ENCODE results near the gene TOX2. TPM values are rescaled to one million over a fixed set of nuclear protein-coding genes. Genes with fewer than 3 reads are reported as not detected.

Gene TOX2
- total RNA-seq, 1 donor from 2014 or later = 2.8 TPM

- no peak overlapping the region for H3K27ac Mint-ChIP-seq
- H3K36me3 Mint-ChIP-seq (ENCODE audit: insufficient read depth) = no peaks in the 10 kb centered on the region
- no peaks in the 10 kb centered on the region for H3K27me3 Mint-ChIP-seq
- H3K4me1 Mint-ChIP-seq (ENCODE audit: low read depth) = peaks cover 3% of the 10 kb centered on the region
- H3K4me3 Mint-ChIP-seq (ENCODE audit: low read depth) = no peak overlapping the region
- no peaks in the 10 kb centered on the region for H3K9me3 Mint-ChIP-seq (ENCODE audit: low read depth)
- DNase-seq (ENCODE audit: low spot score, unreplicated experiment) = no peak
- TF ChIP-seq CTCF (IDR thresholded peaks at IDR 0.05; ENCODE audit: unreplicated experiment) = no peak
Measured at GRCh38 chr20:44019638-44020335, 105.1 kb downstream of the TOX2 start.

GRCh38 chr20:44020406-44021148 is 105.9 kb downstream of the TOX2 start:
- no peaks in the 10 kb centered on the region for H3K36me3 Mint-ChIP-seq (ENCODE audit: insufficient read depth)
- no peak overlapping the region for H3K27ac Mint-ChIP-seq
- no peak for TF ChIP-seq CTCF (IDR thresholded peaks at IDR 0.05; ENCODE audit: unreplicated experiment)
- no peaks in the 10 kb centered on the region for H3K9me3 Mint-ChIP-seq (ENCODE audit: low read depth)
- no peak overlapping the region for H3K4me3 Mint-ChIP-seq (ENCODE audit: low read depth)
- DNase-seq (ENCODE audit: low spot score, unreplicated experiment) = no peak
- no peaks in the 10 kb centered on the region for H3K27me3 Mint-ChIP-seq
- no peaks in the 10 kb centered on the region for H3K4me1 Mint-ChIP-seq (ENCODE audit: low read depth)

GRCh38 chr20:44021186-44021585 is 106.5 kb downstream of the TOX2 start:
- no peak overlapping the region for H3K4me3 Mint-ChIP-seq (ENCODE audit: low read depth)
- no peaks in the 10 kb centered on the region for H3K4me1 Mint-ChIP-seq (ENCODE audit: low read depth)
- no peaks in the 10 kb centered on the region for H3K27me3 Mint-ChIP-seq
- no peaks in the 10 kb centered on the region for H3K9me3 Mint-ChIP-seq (ENCODE audit: low read depth)
- no peak for DNase-seq (ENCODE audit: low spot score, unreplicated experiment)
- no peaks in the 10 kb centered on the region for H3K36me3 Mint-ChIP-seq (ENCODE audit: insufficient read depth)
- no peak for TF ChIP-seq CTCF (IDR thresholded peaks at IDR 0.05; ENCODE audit: unreplicated experiment)
- H3K27ac Mint-ChIP-seq = no peak overlapping the region

- no peak overlapping the region for H3K27ac Mint-ChIP-seq
- no peaks in the 10 kb centered on the region for H3K4me1 Mint-ChIP-seq (ENCODE audit: low read depth)
- H3K4me3 Mint-ChIP-seq (ENCODE audit: low read depth) = no peak overlapping the region
- no peak for TF ChIP-seq CTCF (IDR thresholded peaks at IDR 0.05; ENCODE audit: unreplicated experiment)
- no peak for DNase-seq (ENCODE audit: low spot score, unreplicated experiment)
- no peaks in the 10 kb centered on the region for H3K27me3 Mint-ChIP-seq
- H3K36me3 Mint-ChIP-seq (ENCODE audit: insufficient read depth) = no peaks in the 10 kb centered on the region
- no peaks in the 10 kb centered on the region for H3K9me3 Mint-ChIP-seq (ENCODE audit: low read depth)
Measured at GRCh38 chr20:44021900-44022299, 107.2 kb downstream of the TOX2 start.

GRCh38 chr20:44022464-44022863 is 107.8 kb downstream of the TOX2 start:
- no peak overlapping the region for H3K4me3 Mint-ChIP-seq (ENCODE audit: low read depth)
- TF ChIP-seq CTCF (IDR thresholded peaks at IDR 0.05; ENCODE audit: unreplicated experiment) = no peak
- H3K4me1 Mint-ChIP-seq (ENCODE audit: low read depth) = no peaks in the 10 kb centered on the region
- no peaks in the 10 kb centered on the region for H3K9me3 Mint-ChIP-seq (ENCODE audit: low read depth)
- no peak for DNase-seq (ENCODE audit: low spot score, unreplicated experiment)
- H3K36me3 Mint-ChIP-seq (ENCODE audit: insufficient read depth) = no peaks in the 10 kb centered on the region
- H3K27ac Mint-ChIP-seq = no peak overlapping the region
- peaks cover 1% of the 10 kb centered on the region for H3K27me3 Mint-ChIP-seq

Data from progenitor cell of endocrine pancreas (in vitro differentiated cells).